ENCODE results near the gene NDUFA11. TPM values are rescaled to one million over a fixed set of nuclear protein-coding genes. Genes with fewer than 3 reads are reported as not detected.
"Not testable (repeated sequence)": the region's sequence is repeated elsewhere in the genome, so short reads cannot be mapped to it uniquely, and the experiment has no call there.

Gene NDUFA11
- total RNA-seq, 2 donors from 2014 or later: 242 to 269 TPM

GRCh38 chr19:5850743-5851293 is 52.8 kb downstream of the NDUFA11 start:
- Mint-ChIP-seq H3K27me3 (ENCODE audit: insufficient read depth) (peaks cover 9% of the 10 kb centered on the region), H3K4me3 (no peak overlapping the region), H3K36me3 (ENCODE audit: low read depth) (no peaks in the 10 kb centered on the region), H3K27ac (no peak overlapping the region), H3K4me1 (peaks cover 9% of the 10 kb centered on the region), H3K9me3 (peaks cover 8% of the 10 kb centered on the region)
- Histone ChIP-seq H3K9me3 (ENCODE audit: control insufficient read depth, low read length) (no peaks in the 10 kb centered on the region), H3K9ac (ENCODE audit: extremely low read depth, low read length, poor library complexity, severe bottlenecking) (no peak overlapping the region), H3K4me1 (ENCODE audit: control insufficient read depth, insufficient read depth, low read length) (no peaks in the 10 kb centered on the region), H3K4me3 (ENCODE audit: low read length) (no peak overlapping the region), H3K27ac (ENCODE audit: low read depth, low read length) (no peak overlapping the region), H3K27me3 (ENCODE audit: control insufficient read depth, insufficient read depth, low read length, poor library complexity, severe bottlenecking) (no peaks in the 10 kb centered on the region), H3K36me3 (ENCODE audit: control insufficient read depth, insufficient read depth, low read length) (no peaks in the 10 kb centered on the region)
- 87 to 90% methylated on average over 3 to 5 of the region's 5 CpGs for WGBS, 2 experiments (ENCODE audit: insufficient coverage in 1 of 2, insufficient read length in 1 of 2)
- DNase-seq: no peak
- TF ChIP-seq CTCF (conservative IDR thresholded peaks at IDR 0.05): no peak

- Histone ChIP-seq H3K9me3 (ENCODE audit: control insufficient read depth, low read length) (no peaks in the 10 kb centered on the region), H3K27me3 (ENCODE audit: control insufficient read depth, insufficient read depth, low read length, poor library complexity, severe bottlenecking) (no peaks in the 10 kb centered on the region), H3K4me3 (ENCODE audit: low read length) (no peak overlapping the region), H3K27ac (ENCODE audit: low read depth, low read length) (no peak overlapping the region), H3K36me3 (ENCODE audit: control insufficient read depth, insufficient read depth, low read length) (no peaks in the 10 kb centered on the region), H3K4me1 (ENCODE audit: control insufficient read depth, insufficient read depth, low read length) (no peaks in the 10 kb centered on the region), H3K9ac (ENCODE audit: extremely low read depth, low read length, poor library complexity, severe bottlenecking) (no peak overlapping the region)
- DNase-seq: no peak
- 95 to 96% methylated on average over 4 to 6 of the region's 6 CpGs for WGBS, 2 experiments (ENCODE audit: insufficient coverage in 1 of 2, insufficient read length in 1 of 2)
- Mint-ChIP-seq H3K4me3 (no peak overlapping the region), H3K4me1 (peaks cover 9% of the 10 kb centered on the region), H3K36me3 (ENCODE audit: low read depth) (no peaks in the 10 kb centered on the region), H3K27me3 (ENCODE audit: insufficient read depth) (peaks cover 9% of the 10 kb centered on the region), H3K27ac (no peak overlapping the region), H3K9me3 (peaks cover 8% of the 10 kb centered on the region)
- TF ChIP-seq CTCF (conservative IDR thresholded peaks at IDR 0.05): no peak
Measured at GRCh38 chr19:5850189-5850588, 53.4 kb downstream of the NDUFA11 start.

- not testable (repeated sequence) for H3K4me1 ChIP-seq (ENCODE audit: control insufficient read depth, insufficient read depth, low read length); DNase-seq; H3K4me1 Mint-ChIP-seq; H3K27ac ChIP-seq (ENCODE audit: low read depth, low read length); H3K4me3 ChIP-seq (ENCODE audit: low read length); H3K36me3 Mint-ChIP-seq (ENCODE audit: low read depth); H3K27ac Mint-ChIP-seq; H3K9ac ChIP-seq (ENCODE audit: extremely low read depth, low read length, poor library complexity, severe bottlenecking); H3K4me3 Mint-ChIP-seq; H3K9me3 ChIP-seq (ENCODE audit: control insufficient read depth, low read length); H3K27me3 ChIP-seq (ENCODE audit: control insufficient read depth, insufficient read depth, low read length, poor library complexity, severe bottlenecking); H3K36me3 ChIP-seq (ENCODE audit: control insufficient read depth, insufficient read depth, low read length); H3K9me3 Mint-ChIP-seq
- 90 to 93% methylated on average over 4 to 5 of the region's 5 CpGs for whole genome bisulfite sequencing, 2 experiments (ENCODE audit: insufficient coverage in 1 of 2, insufficient read length in 1 of 2)
- peaks cover 12% of the 10 kb centered on the region for H3K27me3 Mint-ChIP-seq (ENCODE audit: insufficient read depth)
Measured at GRCh38 chr19:5848621-5849020, 55.0 kb downstream of the NDUFA11 start.

GRCh38 chr19:5847846-5848245 is 55.7 kb downstream of the NDUFA11 start:
- H3K36me3 Mint-ChIP-seq (ENCODE audit: low read depth); H3K27ac ChIP-seq (ENCODE audit: low read depth, low read length); H3K9me3 ChIP-seq (ENCODE audit: control insufficient read depth, low read length); H3K9me3 Mint-ChIP-seq; H3K36me3 ChIP-seq (ENCODE audit: control insufficient read depth, insufficient read depth, low read length); DNase-seq; H3K4me1 ChIP-seq (ENCODE audit: control insufficient read depth, insufficient read depth, low read length); H3K27ac Mint-ChIP-seq; H3K9ac ChIP-seq (ENCODE audit: extremely low read depth, low read length, poor library complexity, severe bottlenecking); H3K4me3 Mint-ChIP-seq; H3K4me3 ChIP-seq (ENCODE audit: low read length); H3K27me3 ChIP-seq (ENCODE audit: control insufficient read depth, insufficient read depth, low read length, poor library complexity, severe bottlenecking); H3K4me1 Mint-ChIP-seq: not testable (repeated sequence)
- H3K27me3 Mint-ChIP-seq (ENCODE audit: insufficient read depth): peaks cover 13% of the 10 kb centered on the region
- WGBS, 2 experiments (ENCODE audit: insufficient coverage in 1 of 2, insufficient read length in 1 of 2): 90 to 94% methylated on average over 8 to 10 of the region's 10 CpGs

Other genes starting within 250 kb of the NDUFA11 start
- gene MICOS13, start 223.3 kb downstream of the NDUFA11 start, total RNA-seq: 10 to 100 TPM; 26.3 to 35.0 TPM
- 10 to 100 TPM in 1 of 2 donors, 1 to 10 TPM in 1; 7.7 to 12.7 TPM for gene HSD11B1L, start 222.8 kb downstream of the NDUFA11 start, total RNA-seq
- gene RPL36, start 213.5 kb downstream of the NDUFA11 start, total RNA-seq: 1,000 to 10,000 TPM; 1,005 to 1,008 TPM
- gene LONP1, start 183.6 kb downstream of the NDUFA11 start, total RNA-seq: 100 to 1,000 TPM in 1 of 2 donors, 10 to 100 TPM in 1; 97.1 to 109 TPM
- gene CATSPERD, start 183.2 kb downstream of the NDUFA11 start, total RNA-seq: not detected
- 1 to 10 TPM; 1.9 to 3.6 TPM for gene PRR22, start 119.0 kb downstream of the NDUFA11 start, total RNA-seq
- gene DUS3L, start 112.6 kb downstream of the NDUFA11 start, total RNA-seq: 10 to 100 TPM; 19.6 to 36.8 TPM
- 1 to 10 TPM; 5.8 to 6.4 TPM for gene NRTN, start 98.7 kb downstream of the NDUFA11 start, total RNA-seq
- gene FUT6, start 64.1 kb downstream of the NDUFA11 start, total RNA-seq: not detected
- gene FUT3, start 52.3 kb downstream of the NDUFA11 start, total RNA-seq: 1 to 10 TPM in 1 of 2 donors, not detected in 1; 1.3 TPM
- gene FUT5, start 33.2 kb downstream of the NDUFA11 start, total RNA-seq: 1 to 10 TPM in 1 of 2 donors, not detected in 1; 1.3 TPM
- 1 to 10 TPM; 5.9 TPM for gene VMAC, start 1.1 kb upstream of the NDUFA11 start, total RNA-seq
- gene CAPS, start 10.5 kb upstream of the NDUFA11 start, total RNA-seq: 1 to 10 TPM; 6.6 to 6.7 TPM
- 10 to 100 TPM; 77.4 to 81.4 TPM for gene RANBP3, start 74.3 kb upstream of the NDUFA11 start, total RNA-seq
- gene RFX2, start 206.7 kb upstream of the NDUFA11 start, total RNA-seq: 10 to 100 TPM in 1 of 2 donors, 1 to 10 TPM in 1; 6.6 to 11.0 TPM
- gene ACSBG2, start 231.9 kb upstream of the NDUFA11 start, total RNA-seq: not detected